IPS-15b (cell line): ENCODE measurements around the gene MFRP.

ENCODE experiments used
- H3K27me3 ChIP-seq: one replicate; pipeline ENCODE4 v1.6.1; 2013; ENCODE audit warnings: low read length; ENCODE audit not compliant: control insufficient read depth, insufficient read depth
- H3K36me3 ChIP-seq: one replicate; pipeline ENCODE4 v1.6.1; 2013; ENCODE audit warnings: low read length; ENCODE audit not compliant: control insufficient read depth, insufficient read depth
- H3K4me1 ChIP-seq: one replicate; pipeline ENCODE4 v1.6.1; 2013; ENCODE audit warnings: mild to moderate bottlenecking, low read length; ENCODE audit not compliant: control insufficient read depth, insufficient read depth
- H3K4me3 ChIP-seq: one replicate; pipeline ENCODE4 v1.5.1; 2013; ENCODE audit warnings: low read depth, low read length
- H3K9ac ChIP-seq: one replicate; pipeline ENCODE4 v1.6.1; 2013; ENCODE audit warnings: low read depth, mild to moderate bottlenecking, low read length
- H3K9me3 ChIP-seq: one replicate; pipeline ENCODE4 v1.6.1; 2013; ENCODE audit warnings: mild to moderate bottlenecking, low read length; ENCODE audit not compliant: control insufficient read depth, insufficient read depth

MFRP gene

DNA sequence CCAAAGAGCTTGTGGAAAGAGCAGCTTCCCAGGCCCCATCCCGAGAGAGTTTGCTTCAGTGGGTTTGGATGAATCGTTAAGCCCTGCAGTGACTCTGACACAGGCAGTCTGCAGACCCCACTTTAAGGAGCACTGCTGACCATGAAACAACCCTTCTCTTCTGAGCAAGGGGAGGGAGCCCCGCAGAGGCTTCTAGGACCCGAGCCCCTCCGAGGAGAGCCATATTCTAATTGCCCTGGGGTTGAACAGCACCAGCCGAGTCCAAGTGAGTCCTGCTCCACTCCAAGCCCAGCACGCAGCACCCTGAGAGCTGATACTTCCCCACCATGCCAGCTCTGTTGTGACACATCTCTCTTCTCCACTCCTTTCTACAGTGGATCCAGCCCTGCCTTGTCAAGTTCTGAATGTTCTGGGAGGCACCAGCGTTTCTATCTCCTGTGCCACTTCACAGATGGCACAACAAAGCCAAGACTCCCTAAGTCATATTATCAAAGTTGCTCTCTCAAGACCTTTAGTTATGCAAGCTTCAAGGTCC is 24.6 kb upstream of the MFRP start:
- H3K9ac ChIP-seq = no peak overlapping the region
- no peak overlapping the region for H3K4me3 ChIP-seq
- peaks cover 6% of the 10 kb centered on the region for H3K27me3 ChIP-seq
- peaks cover 13% of the 10 kb centered on the region for H3K4me1 ChIP-seq
- no peaks in the 10 kb centered on the region for H3K36me3 ChIP-seq
- no peaks in the 10 kb centered on the region for H3K9me3 ChIP-seq

DNA sequence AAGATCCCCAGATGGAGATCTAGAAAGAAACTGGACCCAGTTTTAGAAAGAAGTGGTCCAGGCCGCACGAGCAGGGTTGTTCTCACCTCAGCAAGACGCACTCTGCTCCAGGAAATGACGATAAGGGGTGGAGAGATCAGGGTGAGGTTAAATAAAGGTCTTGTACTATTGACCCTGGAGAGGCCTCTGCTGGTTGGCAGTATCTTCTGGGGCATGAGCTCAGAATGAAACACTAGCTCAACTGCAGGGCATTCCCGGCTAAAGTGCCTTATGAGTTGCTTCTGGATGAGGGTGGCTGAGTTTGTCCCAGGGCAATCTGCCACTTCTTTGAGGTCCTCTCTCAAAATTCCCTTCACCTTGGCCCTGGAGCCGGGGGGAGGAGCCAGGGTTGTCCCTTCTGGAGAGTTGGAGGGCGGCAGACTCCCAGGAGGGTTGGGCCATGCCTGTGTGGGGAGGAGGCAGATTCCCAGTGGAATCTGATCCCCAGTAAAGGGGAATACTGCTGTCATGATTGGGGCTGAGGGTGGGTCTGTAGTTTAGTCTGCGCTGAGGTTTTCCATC is 24.1 kb upstream of the MFRP start:
- Histone ChIP-seq H3K9me3 (no peaks in the 10 kb centered on the region), H3K4me3 (no peak overlapping the region), H3K4me1 (peaks cover 11% of the 10 kb centered on the region), H3K36me3 (no peaks in the 10 kb centered on the region), H3K9ac (no peak overlapping the region), H3K27me3 (peaks cover 7% of the 10 kb centered on the region)

DNA sequence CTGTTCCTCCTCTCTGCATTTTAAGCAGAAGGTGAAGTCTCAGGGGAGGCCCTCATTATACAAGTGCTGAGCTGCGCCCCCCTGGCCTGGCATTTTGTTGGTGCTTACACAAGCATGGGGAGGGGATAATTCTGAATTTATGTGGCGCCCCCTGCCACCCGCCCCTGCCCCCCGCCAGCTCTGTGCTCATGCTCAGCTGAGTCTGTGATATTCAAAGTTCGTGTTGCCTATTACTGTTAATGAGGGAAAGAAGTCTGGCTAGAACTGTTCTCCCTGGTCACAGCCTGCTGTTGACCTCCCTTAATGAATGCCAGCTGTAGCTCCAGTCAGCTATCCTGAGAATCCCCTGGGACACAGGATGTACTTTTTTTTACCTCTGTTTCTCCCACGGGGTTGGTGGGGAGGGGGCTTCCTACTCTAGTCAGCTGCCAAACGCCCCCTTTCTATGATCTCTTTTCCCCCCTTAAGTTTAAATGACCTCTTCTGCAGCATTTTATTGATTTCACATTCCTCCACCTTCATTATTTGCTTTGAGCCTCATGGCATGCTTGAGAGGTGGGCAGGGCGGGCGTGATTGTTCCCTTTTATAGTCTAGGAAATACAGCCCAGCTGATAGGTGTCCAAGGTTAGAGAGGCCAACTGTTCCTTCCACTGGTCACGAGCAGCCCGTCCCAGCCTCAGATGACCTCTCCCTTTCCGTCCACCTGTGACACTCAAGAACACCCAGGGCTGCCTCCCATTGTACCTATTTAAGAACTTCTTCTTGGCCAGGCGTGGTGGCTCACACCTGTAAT is 22.8 kb upstream of the MFRP start:
- Histone ChIP-seq H3K9ac (no peak overlapping the region), H3K9me3 (no peaks in the 10 kb centered on the region), H3K27me3 (peaks cover 19% of the 10 kb centered on the region), H3K36me3 (no peaks in the 10 kb centered on the region), H3K4me3 (no peak overlapping the region), H3K4me1 (peaks cover 7% of the 10 kb centered on the region)

DNA sequence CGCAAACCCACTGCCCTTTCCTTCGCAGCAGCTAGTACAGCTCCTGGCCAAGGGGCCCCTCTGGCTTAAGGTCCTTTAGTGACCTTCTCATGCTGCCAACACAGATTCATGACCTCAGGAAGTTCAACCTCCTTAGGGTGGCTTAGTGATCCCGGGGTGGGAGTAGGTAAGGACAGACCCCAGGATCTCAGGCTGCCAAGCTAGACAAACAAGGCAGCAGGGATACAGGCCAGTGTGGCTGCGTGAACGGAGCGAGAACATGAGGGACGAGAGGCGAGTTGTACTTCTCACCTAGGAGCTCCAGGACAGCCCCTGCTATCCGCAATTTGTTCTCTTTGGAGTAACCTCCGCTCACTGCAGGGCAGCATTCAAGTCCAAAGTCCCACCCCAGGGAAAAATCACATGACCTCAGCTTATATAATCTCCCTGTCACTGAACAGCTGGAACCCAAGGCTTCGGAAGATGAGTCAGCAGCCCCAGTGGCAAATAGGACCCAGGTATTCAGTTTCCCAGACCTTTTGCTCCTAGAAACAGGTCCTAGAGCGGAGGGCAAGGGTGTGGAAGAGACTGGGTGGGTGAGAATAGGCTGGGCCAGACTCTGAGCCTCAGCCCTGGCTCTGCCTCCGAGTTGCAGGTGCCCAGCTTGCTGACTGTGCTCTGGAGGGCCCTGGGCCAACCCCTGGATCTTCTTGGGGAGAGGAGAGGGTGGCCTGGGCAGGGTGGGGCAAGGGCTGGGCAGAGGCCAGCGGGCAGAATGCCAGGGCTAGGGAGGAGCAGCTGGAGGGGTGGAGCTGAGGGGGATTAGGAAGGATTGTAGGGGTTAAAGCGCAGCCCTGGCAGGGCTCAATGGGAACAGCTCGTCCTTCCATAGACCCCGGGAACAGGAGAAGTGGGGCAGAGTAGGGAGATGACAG is 21.9 kb upstream of the MFRP start:
- no peak overlapping the region for H3K9ac ChIP-seq
- H3K4me1 ChIP-seq = peaks cover 7% of the 10 kb centered on the region
- H3K4me3 ChIP-seq = no peak overlapping the region
- H3K9me3 ChIP-seq = no peaks in the 10 kb centered on the region
- H3K27me3 ChIP-seq = peaks cover 23% of the 10 kb centered on the region
- H3K36me3 ChIP-seq = no peaks in the 10 kb centered on the region

DNA sequence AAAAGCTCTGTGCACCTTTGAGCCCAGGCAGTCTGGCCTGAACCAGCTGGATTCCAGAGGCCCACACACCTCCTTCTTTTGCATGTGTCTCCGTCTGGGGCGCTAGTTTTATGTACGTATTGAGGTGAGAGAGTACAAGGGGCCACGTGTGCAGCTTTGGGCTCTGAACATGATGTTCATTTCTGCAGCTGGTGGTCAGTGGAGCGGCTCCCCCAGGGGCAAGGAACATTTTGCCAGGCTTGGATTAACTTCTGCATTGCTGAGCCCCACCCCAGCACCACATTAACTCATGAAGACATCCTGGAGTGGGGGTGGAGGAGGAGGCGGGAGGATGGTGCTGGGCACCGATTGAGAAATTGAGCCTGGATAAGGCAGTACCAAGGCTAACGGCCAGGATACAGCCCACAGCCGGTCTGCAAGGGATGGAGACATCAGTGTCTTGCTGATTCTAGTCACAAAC is 21.2 kb upstream of the MFRP start:
- Histone ChIP-seq H3K9me3 (no peaks in the 10 kb centered on the region), H3K27me3 (peaks cover 30% of the 10 kb centered on the region), H3K4me1 (peaks cover 7% of the 10 kb centered on the region), H3K4me3 (no peak overlapping the region), H3K36me3 (no peaks in the 10 kb centered on the region), H3K9ac (no peak overlapping the region)

DNA sequence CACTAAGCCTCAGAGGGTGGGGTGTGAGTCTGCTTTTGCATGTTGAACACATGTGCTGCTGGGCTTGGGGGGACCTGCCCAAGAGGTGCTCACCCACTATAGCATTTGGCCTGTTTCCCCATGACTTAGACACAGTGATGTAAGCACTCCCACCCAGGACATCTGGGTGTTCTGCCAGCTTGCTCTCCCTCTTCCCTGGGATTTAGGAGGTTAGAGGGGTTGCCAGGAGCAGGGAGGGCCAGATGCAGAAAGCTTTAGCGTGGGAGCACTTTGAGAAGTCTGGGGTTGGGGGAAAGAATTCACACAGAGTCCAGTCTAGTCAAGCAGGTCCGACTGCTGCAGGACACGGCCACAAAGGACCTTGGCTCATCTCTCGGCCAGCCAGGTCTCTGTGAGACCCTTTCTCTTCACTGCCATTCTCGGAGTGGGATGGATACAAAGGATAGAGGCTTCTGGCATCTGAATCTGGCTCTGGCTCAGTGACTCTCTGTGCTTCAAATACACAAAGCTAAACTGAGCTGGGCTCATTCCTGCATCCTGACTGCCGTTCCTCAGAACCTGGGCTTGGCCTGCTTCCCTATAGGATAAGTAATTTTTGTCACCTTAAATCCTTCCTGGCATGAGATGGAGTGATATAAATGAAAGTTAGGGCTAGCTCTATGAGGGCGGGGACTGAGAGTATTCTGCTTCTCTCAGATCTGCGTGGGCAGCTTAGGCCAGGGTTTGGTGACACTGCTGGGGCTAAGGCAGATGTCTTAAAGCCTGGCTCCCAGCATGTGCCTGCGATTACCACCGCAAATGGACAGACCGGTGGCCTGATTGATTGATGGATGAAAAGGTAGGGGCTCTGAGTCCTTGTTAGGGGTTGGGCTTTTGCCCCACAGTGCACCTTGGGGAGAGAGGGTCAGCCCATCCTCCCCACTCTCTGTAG is 20.4 kb upstream of the MFRP start:
- Histone ChIP-seq H3K4me1 (peaks cover 10% of the 10 kb centered on the region), H3K4me3 (no peak overlapping the region), H3K9ac (no peak overlapping the region), H3K36me3 (no peaks in the 10 kb centered on the region), H3K27me3 (peaks cover 37% of the 10 kb centered on the region), H3K9me3 (no peaks in the 10 kb centered on the region)

DNA sequence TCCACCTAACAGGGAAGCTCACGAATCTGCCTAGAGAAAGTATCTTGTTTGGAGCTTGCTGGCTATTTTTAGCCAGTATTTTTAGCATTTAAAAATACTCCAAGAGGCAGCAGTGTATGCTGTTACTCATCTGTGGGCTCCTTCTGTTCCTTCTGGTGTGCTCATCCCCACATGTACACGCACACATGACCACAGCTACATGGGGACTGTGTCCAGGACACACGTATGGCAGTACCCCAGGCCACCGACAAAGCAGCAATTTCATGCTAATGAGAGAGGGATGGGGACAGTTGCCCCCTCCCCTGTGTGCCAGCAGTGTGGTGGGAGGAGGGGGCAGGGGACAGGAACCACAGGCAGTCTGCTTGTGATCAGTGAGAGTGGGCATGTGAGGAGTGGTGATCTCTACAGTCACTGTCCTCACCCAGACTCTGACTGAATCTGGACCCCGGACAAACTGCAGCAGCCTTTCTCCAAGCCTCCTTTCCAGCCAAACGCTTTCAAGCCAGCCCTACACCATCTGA is 18.6 kb upstream of the MFRP start:
- H3K9ac ChIP-seq = no peak overlapping the region
- no peaks in the 10 kb centered on the region for H3K36me3 ChIP-seq
- peaks cover 20% of the 10 kb centered on the region for H3K4me1 ChIP-seq
- no peaks in the 10 kb centered on the region for H3K9me3 ChIP-seq
- peaks cover 42% of the 10 kb centered on the region for H3K27me3 ChIP-seq
- H3K4me3 ChIP-seq = peak overlapping the region; percentile 26

DNA sequence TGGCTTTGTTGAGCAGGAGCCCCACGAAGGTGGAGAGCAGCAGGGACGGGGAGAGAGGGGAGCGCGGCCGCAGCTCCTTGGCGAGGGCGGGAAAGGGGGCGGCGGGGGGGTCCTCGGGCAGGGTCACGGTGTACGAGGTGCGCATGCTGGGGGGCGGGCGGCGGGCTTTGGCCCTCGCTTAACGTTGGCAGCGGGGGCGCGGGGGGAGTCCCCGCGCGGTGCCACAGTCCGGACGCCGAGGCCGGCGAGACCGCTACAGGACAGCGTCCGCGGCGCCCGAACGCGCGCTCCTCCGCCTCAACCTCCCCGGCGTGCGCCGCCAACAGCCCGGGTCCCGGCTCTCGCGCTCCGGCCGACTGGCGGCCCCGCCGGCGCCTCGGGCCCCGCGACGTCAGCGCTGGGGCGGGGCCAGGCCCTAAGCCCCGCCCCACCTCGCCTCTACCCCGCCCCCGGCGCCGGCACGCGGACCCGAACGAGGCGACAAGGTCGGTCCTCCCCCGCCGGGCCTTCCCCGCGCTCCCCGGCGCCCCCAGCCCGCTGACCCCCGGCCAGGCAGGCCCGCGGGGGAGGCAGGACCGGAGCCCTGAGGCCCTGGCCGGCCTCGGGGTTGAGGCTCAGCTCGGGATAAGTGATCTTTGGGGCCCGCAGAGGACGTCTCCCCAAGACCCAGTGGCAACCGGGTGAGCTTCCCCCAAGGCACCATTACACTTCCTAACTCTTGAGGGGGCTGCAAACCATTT is 17.5 kb upstream of the MFRP start:
- Histone ChIP-seq H3K4me3 (peak overlapping the region; percentile 45), H3K27me3 (peaks cover 42% of the 10 kb centered on the region), H3K9ac (no peak overlapping the region), H3K36me3 (no peaks in the 10 kb centered on the region), H3K9me3 (no peaks in the 10 kb centered on the region), H3K4me1 (peaks cover 20% of the 10 kb centered on the region)

DNA sequence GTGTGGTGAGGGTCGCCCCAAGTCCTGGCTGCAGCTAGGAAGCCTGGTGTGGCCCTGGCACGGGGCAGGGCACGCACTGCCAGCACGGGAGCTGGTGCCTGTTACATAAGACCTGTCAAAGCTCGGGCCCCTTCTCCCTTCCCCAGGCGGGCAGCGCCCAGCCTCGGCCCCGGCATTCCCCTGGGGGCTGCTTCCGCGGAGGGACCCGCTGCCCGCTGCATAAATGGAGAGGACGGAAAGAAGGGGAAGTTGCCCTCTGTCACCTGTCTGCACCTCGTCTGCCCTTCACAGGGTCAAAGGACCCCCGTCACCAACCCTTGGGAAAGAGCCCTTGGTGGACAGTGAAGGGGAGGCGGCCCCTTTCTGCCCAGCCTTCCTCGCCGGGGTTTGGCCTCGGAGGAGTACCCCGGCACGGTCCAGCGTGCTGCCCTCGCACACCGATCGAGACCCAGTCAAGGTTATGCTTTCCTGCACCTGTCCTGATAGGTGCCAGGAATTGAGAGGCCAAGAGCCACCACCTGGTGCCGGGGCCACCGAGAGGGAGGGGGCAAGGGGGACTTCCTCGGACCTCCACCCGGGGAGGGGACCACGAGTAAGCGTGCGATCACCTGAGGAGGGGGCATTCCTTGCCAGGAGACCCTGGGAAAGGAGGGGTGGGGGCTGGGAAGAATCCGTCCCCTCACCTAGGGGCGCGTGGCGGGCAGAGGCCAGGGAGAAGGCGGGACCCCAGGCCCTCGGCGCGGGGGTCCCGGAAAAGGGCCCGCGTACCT is 16.8 kb upstream of the MFRP start:
- no peak overlapping the region for H3K9ac ChIP-seq
- peak overlapping the region; percentile 45 for H3K4me3 ChIP-seq

DNA sequence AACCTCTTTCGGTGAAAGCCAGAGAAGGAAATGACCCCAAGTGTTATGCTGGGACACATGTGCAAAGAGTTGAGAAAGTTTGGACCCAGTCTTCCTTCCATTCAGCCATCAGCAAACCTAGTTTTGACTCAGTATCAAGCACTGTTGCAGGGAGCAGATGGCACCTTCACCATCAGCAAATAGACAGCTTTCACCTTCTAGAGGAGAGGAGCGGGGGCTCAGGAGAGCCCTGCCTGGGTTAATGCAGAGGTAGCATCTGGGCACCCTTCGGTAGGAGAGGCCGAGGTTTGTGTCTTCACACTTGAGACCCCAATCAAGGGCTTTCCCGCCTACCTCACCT is 16.2 kb upstream of the MFRP start:
- Histone ChIP-seq H3K4me3 (no peak overlapping the region), H3K9me3 (no peaks in the 10 kb centered on the region), H3K27me3 (peaks cover 44% of the 10 kb centered on the region), H3K9ac (no peak overlapping the region), H3K36me3 (no peaks in the 10 kb centered on the region), H3K4me1 (peaks cover 17% of the 10 kb centered on the region)

More for the DNA sequence above, 16.8 kb upstream of the MFRP start:
- H3K27me3 ChIP-seq = peaks cover 42% of the 10 kb centered on the region
- H3K9me3 ChIP-seq = no peaks in the 10 kb centered on the region
- peaks cover 20% of the 10 kb centered on the region for H3K4me1 ChIP-seq
- H3K36me3 ChIP-seq = no peaks in the 10 kb centered on the region
